ENCODE data around the gene TOB1.
"Not testable (repeated sequence)": the region's sequence is repeated elsewhere in the genome, so short reads cannot be mapped to it uniquely, and the experiment has no call there.

Gene TOB1

DNA sequence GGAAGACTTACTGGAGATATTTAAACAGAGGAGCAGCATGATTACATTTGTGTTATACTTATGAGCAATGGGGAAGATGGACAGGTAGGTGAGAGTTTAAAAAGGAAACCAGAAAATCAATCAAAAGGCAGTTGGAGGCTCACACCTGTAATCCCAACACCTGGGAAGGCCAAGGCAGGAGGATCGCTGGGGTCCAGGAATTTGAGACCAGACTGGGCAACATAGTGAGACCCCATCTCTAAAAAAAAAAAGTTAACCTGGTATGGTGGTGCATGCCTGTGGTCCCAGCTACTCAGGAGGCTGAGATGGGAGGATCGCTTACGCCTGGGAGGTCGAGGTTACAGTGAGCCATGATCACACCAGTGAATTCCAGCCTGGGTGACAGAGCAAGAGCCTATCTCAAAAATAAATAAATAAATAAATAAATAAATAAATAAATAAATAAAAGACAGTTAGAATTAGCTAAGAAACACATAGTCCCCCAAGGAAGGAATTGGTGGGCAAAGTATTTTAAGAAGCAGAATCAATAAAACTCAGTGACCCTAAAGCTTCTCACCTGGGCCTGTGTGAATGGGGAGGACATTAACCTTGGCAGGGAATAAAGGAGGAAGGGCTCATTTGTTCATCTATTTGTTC, 32.3 kb upstream of the TOB1 start:
- DNase-seq = no peak

- not testable (repeated sequence) for DNase-seq
Observed at GRCh38 chr17:50894513-50894912, 28.4 kb upstream of the TOB1 start.

DNA sequence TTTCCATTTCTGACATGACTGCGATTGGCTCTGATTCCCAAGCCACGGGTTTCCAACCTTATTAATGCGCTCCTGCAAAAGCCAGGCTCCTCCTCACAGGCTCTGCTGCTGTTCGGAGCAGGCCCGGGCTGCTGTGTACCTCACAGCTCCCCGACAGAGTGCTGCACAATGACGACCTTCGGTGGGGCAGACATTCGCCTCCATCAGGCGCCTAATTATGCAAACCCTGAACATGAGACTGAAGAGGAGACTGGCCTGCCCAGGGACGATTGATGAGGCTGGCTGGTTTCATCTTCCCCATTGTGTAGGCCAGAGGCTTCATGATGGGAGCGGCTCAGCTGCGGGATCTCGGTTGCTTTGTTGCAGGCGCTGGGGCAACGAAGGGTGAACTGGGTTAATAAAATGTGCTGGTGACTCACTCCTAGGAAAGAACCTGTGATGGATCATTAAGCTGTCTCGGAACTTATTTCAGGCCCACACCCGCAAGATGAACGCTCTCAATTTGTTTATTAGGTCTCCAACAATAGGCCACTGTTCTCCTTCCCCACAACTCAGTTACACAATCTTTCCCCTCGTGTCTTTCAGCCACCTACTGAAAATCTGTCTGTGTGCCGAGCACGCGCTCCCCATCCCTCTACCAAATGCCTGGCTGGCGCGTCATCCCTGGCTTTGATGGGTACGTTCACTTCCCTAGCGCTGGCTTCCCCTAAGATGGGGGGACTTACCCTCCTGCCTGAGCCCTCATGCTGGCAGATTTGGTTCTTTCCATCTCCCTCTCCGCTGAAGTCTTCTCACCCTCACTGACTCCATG, 27.2 kb upstream of the TOB1 start:
- no peak for DNase-seq

DNA sequence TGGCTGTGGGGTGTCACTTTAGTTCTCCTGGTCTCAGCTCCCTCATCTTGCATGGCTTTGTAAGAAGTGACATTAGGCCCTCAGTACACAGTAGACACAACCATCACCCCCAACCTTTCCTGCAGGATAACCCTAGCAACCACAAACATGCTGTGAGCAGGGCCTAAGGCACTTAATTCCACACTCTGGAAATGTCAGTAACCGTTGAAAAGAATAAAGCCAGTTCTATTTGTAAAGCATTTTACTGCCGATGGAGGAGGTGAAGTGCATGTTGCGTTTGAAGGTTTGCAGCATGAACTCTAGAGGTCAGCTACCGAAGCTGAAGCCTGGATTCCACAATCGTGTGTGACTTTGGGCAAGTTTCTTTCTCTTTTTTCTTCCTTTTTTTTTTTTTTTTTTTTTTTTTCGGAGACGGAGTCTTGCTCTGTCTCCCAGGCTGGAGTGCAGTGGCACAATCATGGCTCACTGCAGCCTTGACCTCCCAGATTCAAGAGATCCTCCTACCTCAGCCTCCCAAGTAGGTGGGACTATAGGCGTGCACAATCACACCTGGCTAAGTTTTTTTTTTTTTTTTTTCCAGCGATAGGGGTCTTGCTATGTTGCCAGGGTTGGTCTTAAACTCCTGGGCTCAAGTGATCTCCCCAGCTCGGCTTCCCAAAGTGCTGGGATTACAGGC, 26.1 kb upstream of the TOB1 start:
- no peak for DNase-seq

GRCh38 chr17:50891577-50891989, 25.4 kb upstream of the TOB1 start:
- DNase-seq = no peak

- DNase-seq = no peak
Observed at GRCh38 chr17:50890675-50891516, 24.7 kb upstream of the TOB1 start.

GRCh38 chr17:50889528-50890118, 23.5 kb upstream of the TOB1 start:
- no peak for DNase-seq

DNA sequence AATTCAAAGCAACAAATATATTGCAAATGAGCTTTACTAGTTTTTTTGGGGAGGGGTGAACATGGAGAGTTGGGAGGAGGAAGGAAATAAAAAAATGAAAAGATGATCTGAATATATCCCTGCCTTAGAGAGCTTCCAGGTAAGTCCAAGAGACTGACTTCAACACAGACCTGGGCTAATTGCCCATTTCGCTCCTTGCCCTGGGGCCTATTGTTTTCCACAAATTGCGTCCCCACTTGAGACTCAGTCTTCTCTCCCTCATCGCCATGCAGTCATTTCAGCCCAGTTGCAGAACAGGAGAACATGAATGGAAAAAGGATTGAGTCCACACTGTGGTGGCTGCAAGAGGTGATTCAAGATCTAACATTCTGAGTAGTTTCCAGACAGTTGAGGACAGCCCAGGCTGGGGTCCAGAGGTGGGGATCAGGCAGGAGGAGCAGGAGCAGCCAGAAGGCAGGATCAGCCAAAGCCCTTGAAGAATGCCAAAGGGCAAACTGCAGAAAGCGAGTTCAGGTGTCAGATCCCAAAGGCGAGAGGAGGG, 21.6 kb upstream of the TOB1 start:
- no peak for DNase-seq

DNA sequence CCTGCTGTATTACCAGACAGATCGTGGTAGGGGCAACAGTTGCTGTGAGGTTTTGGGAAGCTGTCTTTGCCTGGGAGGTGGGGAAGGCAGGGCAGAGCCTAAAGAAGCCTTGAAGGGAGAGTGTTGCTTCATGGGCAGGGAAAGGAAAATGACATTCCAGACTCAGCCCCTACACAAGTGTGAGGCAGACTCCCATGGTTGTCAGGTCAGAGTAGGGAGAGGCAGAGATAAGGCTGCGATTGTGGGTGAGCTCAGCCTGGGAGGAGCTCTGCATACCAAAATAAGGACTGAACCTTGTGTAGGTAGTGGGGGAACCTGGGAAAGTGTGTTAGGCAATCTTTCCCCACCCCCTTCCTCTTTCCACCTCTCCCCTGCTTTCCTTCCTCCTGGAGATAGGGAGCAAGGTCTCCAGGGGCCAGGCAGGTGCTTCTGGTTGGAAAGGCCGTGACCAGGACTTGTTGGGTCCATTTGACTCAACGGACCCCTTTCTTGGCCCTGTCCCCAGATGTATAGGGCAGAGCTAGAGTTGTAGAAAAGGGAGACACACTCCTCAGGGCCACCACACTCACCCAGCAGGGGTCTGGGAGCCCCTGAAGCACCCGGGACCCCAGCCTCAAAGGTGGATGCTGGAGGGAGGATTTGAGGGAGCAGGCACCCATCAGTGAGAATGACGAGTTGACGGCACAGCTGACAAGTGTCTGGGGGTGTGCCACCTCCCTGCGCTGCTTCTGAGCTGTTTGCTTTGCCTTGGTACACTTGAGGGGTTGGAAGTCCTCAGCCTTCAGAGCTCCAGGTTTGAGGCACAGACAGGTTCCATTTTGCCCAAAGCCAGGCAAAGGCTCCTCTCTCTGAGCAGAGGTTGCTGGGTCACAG, 18.5 kb upstream of the TOB1 start:
- DNase-seq = no peak

GRCh38 chr17:50883850-50884438, 17.8 kb upstream of the TOB1 start:
- no peak for DNase-seq

GRCh38 chr17:50882851-50883250, 16.7 kb upstream of the TOB1 start:
- no peak for DNase-seq

DNA sequence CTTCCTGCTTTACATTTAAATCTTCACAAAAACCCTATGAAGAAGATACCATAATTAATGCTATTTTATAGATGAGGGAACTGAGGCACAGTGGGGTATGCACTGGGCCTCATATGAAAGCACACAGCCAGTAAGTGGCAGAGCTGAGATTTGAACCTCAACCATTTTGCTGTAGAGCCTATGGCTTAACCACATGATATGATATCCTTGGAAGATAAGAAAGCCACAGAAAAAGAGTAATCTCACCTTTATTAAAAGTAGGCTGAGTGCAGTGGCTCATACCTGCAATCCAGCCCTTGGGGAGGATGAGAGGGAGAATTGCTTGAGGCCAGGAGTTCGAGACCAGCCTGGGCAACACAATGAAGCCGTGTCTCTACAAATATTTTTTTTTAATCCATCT, 15.0 kb upstream of the TOB1 start:
- DNase-seq = no peak

DNA sequence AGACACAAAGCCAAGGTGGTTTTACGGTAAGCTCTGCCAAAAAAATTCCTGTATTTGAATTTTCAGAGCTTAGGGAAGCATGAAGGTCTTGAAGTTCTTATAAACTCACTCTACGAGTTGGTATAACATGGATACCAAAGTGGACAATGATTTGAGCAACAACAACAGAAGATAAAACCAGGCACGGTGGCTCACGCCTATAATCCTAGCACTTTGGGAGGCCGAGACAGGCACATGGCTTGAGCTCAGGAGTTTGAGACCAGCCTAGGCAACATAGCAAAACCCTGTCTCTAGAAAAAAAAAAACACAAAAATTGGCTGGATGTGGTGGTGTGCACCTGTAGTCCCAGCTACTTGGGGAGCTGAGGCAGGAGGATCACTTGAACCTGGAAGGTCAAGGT, 12.9 kb upstream of the TOB1 start:
- no peak for DNase-seq

- DNase-seq = no peak
Observed at GRCh38 chr17:50877838-50878237, 11.7 kb upstream of the TOB1 start.

DNA sequence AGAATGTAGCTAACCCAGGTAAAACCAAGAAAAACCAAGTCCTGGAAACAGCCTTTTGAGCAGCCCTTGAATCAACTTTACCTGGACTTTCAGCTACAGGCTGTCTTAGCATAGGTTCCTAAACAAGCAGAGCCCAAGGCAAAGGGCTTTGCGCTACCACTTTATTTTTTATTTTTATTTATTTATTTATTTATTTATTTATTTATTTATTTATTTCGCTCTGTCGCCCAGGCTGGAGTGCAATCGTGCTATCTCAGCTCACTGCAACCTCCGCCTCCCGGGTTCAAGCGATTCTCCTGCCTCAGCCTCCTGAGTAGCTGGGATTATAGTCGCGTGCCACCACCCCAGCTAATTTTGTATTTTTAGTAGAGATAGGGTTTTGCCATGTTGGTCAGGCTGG, 10.9 kb upstream of the TOB1 start:
- DNase-seq = not testable (repeated sequence)

DNA sequence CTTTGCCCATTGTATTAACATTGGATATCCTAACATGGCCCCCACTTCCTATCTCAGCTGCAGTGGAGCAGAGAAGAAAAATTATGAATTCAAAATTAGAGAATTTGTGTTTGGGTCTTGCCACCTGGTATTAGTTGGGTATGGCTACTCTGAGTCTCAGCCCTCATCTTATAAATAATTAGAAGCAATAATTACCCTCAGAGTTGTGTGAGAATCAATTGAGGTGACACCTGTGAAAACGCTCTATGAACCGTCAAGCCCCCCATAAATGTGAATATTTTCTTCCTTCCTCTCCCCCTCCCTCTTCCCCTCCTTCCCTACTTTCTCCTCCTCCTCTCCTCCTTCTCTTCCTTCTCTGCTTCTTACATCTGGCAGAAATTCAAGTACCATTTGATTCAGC, 8.9 kb upstream of the TOB1 start:
- DNase-seq = no peak

DNA sequence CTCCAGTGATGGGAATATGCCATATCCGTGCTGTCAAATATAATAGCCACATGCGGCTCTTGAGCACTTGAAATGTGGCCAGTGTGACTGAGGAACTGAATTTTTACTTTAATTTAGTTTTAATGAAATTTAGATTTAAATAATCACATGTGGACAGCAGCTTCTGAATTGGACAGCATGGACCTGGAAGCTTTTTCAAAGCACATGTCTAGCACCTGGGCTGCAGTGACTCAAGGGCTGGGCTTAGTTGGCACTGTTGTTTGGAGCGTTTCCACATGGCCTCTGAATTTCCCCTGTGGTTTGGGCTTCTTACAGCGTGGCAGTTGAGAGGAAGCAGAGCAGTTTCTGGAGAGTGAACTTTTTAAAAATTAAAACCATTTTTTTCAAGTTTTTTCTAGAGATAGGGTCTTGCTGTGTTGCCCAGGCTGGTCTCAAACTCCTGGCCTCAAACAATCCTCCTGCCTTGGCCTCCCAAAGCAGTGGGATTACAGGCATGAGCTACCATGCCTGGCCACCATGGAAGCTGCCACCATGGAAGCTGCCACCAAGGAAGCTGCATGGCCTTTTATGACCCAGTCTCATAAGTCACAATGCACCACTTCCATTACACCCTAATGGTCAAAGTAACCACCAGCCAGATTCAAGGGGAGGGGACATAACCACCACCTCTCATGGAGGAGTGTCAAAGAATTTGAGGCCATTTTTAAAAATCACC, 6.7 kb upstream of the TOB1 start:
- DNase-seq = peak; percentile 72

GRCh38 chr17:50871898-50872297, 5.7 kb upstream of the TOB1 start:
- no peak for DNase-seq

GRCh38 chr17:50871364-50871763, 5.2 kb upstream of the TOB1 start:
- no peak for DNase-seq

DNA sequence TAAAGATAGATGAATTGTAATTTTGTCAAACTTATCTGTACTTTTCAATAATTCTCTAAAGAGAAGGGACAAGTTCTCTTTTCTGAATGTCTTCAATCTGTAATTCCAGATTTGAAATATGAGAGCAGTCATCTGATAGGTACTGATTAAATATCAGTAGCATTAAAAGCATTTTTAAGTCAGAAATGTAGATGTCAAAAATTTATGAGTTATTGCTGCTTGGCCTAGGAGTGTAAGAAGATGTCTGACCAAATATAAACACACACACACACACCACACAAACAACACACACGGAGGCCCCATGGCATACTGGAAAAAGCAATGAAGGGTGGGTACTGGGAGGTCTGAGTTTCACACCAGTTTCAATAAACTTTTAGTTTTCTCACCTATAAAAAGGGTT, 2.4 kb upstream of the TOB1 start:
- no peak for DNase-seq

- DNase-seq = no peak
Observed at GRCh38 chr17:50868140-50868438, 1.9 kb upstream of the TOB1 start.

All from femur (tissue), 1 donor.